Measurements from ENCODE around the gene GARIN3.

The GARIN3 gene

DNA sequence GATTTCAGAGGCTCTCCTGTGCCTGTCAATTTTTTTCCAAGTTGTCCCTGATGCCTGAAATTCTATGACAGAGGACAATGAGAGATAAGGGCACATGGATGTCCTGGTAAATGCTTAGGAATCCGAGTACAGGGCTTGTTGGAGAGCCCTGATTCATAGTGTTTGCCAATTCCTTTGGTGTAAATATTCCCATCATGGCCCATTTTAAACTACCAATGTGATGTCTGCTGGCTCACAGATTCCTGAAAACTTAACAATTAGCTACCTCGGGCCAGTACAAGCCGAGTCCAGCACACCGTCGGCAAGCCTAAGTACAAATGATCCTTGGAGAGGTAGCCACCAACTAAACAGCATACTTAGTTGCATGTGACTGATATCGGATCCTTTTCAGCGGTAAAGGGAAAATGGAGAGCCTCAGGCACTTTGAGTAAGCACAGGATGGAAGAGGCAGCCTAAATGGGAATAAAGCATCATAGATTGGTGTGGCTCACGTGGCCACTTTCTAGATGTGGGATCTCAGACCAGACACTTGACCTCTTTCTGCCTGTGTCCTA is 18.1 kb upstream of the GARIN3 start:
- no peak overlapping the region for H3K4me3 ChIP-seq (ENCODE audit: low read depth, low read length)
- in situ Hi-C loops (cut with HindIII; ENCODE audit: low sequenced_read_pairs), result no loop called here
- DNase-seq (ENCODE audit: low read depth, low spot score), result no peak
- TF ChIP-seq CTCF (IDR thresholded peaks at IDR 0.05; ENCODE audit: low read depth, low read length), result no peak

GRCh38 chr5:157182143-157182757 is 16.2 kb upstream of the GARIN3 start:
- TF ChIP-seq CTCF (IDR thresholded peaks at IDR 0.05; ENCODE audit: low read depth, low read length), result no peak
- in situ Hi-C loops (cut with HindIII; ENCODE audit: low sequenced_read_pairs), result no loop called here
- H3K4me3 ChIP-seq (ENCODE audit: low read depth, low read length), result no peak overlapping the region
- no peak for DNase-seq (ENCODE audit: low read depth, low spot score)

DNA sequence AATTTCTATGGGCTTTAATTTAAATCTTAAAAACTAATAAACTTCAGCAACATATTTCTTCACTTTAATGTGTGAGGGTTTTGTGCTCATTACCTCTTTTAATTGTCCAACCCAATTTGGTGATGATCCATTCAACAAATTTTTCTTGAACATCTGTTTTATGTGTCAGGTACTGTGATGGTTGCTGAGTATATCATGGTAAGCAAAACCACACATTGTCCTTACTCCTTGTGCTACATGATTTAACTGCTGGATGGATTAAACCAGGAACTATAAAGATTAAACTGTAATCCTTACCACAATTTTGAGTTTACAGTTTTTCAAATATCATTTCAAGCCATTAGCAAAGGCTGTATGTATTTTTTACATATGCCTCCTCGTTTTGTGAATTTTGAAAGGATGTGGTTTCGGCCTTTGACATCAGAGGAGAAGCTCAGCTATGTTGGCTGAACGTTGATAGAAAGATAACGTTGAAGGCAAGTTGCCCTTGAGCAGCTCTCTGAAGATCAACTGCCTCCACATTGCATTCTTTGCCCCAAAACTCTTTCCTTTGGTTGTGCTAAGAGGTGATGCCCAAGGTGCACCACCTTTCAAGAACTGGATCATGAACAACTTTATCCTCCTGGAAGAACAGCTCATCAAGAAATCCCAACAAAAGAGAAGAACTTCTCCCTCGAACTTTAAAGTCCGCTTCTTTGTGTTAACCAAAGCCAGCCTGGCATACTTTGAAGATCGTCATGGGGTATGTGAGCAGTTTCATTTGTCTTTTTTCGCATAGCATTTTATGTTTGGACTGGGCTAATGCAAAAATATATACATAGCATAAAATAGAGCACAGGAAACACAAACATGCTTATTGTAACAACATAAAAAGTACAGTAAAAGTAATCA is 14.6 kb upstream of the GARIN3 start, which contains the start of gene ITK:
Gene ITK, plus strand, starts transcription at position 467 of the 891 bp plus-strand sequence. Its CDS starts 138 bp downstream, at position 605.
- H3K4me3 ChIP-seq (ENCODE audit: low read depth, low read length), result no peak within 1 kb of the TSS
- DNase-seq (ENCODE audit: low read depth, low spot score), result no peak
- no peak for TF ChIP-seq CTCF (IDR thresholded peaks at IDR 0.05; ENCODE audit: low read depth, low read length)
- in situ Hi-C loops (cut with HindIII; ENCODE audit: low sequenced_read_pairs), result no loop called here

DNA sequence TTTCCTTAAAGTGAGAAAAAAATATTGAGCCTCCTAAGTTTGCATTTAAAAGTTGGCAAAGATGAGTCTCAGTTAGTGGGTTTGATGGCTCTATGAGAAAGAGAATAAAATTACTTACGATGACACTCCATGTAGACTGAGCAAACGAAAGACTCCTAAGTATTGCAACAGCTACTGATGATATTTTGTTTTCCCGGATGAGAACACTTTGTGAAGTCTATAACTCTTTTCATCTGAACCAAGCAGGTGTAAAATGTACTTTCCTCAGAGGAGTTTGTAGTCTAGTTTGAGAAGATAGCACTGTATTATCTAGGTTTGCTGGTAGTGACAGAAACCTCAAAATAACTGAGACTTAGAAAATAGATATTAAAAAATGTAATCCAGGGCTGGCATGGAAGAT is 12.9 kb upstream of the GARIN3 start:
- no peak overlapping the region for H3K4me3 ChIP-seq (ENCODE audit: low read depth, low read length)
- no peak for DNase-seq (ENCODE audit: low read depth, low spot score)
- no peak for TF ChIP-seq CTCF (IDR thresholded peaks at IDR 0.05; ENCODE audit: low read depth, low read length)
- in situ Hi-C loops (cut with HindIII; ENCODE audit: low sequenced_read_pairs), result no loop called here

DNA sequence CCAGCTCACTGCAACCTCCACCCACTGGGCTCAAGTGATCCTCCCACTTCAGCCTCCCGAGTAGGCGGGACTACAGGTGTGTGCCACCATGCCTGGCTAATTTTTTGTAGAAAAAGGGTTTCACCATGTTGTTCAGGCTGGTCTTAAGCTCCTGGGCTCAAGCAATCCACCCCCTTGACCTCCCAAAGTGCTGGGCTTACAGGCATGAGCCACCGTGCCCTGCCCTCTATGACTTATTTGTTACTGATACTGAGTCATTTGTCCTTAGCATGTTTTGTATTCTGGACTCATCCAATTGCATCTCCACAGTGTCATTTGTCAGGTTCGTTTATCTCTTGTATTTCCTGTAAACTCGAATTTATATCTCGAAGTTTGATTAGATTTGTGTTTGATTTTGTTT is 11.9 kb upstream of the GARIN3 start:
- DNase-seq (ENCODE audit: low read depth, low spot score), result no peak
- in situ Hi-C loops (cut with HindIII; ENCODE audit: low sequenced_read_pairs), result no loop called here
- no peak overlapping the region for H3K4me3 ChIP-seq (ENCODE audit: low read depth, low read length)
- no peak for TF ChIP-seq CTCF (IDR thresholded peaks at IDR 0.05; ENCODE audit: low read depth, low read length)

DNA sequence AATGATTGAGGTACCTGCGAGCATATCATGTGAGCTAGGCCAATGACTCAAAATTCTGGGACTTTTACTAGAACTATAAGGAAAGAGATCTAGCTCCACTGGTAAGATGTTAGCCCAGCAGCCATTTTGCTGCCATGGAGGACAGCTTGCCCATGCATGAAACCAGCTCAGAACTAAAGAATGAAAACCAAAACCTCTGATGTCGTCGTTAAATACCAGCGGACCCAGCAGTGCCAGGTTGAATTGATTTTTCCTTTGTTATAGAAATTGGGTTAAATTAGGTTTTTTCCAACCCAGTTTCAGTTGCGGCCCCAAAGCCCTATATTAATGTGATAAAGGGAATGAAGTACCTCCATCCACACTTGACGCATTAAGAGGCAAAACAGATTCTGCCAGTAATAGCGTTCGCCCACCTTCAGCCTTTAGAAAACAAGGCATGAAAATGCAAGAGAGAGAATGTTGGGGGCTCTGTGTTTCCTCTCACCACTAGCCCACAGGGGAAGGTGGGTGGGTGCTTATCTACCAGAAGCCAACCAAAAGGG is 9.1 kb upstream of the GARIN3 start:
- no peak for DNase-seq (ENCODE audit: low read depth, low spot score)
- no peak for TF ChIP-seq CTCF (IDR thresholded peaks at IDR 0.05; ENCODE audit: low read depth, low read length)
- in situ Hi-C loops (cut with HindIII; ENCODE audit: low sequenced_read_pairs), result no loop called here
- no peak overlapping the region for H3K4me3 ChIP-seq (ENCODE audit: low read depth, low read length)

Measured in astrocyte of the spinal cord (primary cell).